Tibial nerve (tissue), 4 donors: ENCODE results near the gene KRTAP1-3. TPM values are rescaled to one million over a fixed set of nuclear protein-coding genes. Genes with fewer than 3 reads are reported as not detected.

Experiments used
- DNase-seq, 2 donors: peaks; one replicate each; pipeline ENCODE4 v3.0.0-alpha.2; 2019; ENCODE audit warnings: low spot score in 2 of 2
- H3K27ac ChIP-seq, 4 donors: fragments of 200-600 bp; sonication (generic) in 3 of 4; one replicate each; pipeline ENCODE4 v1.5.1; 2017 to 2019; ENCODE audit warnings: mild to moderate bottlenecking in 1 of 4
- H3K27me3 ChIP-seq, 2 donors: fragments of 200-600 bp; sonication (generic) in 1 of 2; one replicate each; pipeline versions ENCODE4 v1.5.1 to v1.6.0; 2017 to 2019
- H3K36me3 ChIP-seq, 3 donors: fragments of 200-600 bp; sonication (generic); one replicate each; pipeline ENCODE4 v1.5.1; 2018 to 2019
- H3K4me1 ChIP-seq, 4 donors: fragments of 200-600 bp; sonication (generic) in 3 of 4; one replicate each; pipeline ENCODE4 v1.5.1; 2017 to 2019
- H3K4me3 ChIP-seq, 4 donors: fragments of 200-600 bp; sonication (generic) in 3 of 4; one replicate each; pipeline ENCODE4 v1.5.1; 2017 to 2019; ENCODE audit warnings: mild to moderate bottlenecking in 1 of 4, moderate library complexity in 1 of 4
- H3K9me3 ChIP-seq, 4 donors: fragments of 200-600 bp; sonication (generic) in 3 of 4; one replicate each; pipeline ENCODE4 v1.5.1; 2017 to 2019
- CTCF ChIP-seq, 5 experiments: fragments of 200-600 bp in 3 of 5; fragments of 450-650 bp in 2 of 5; sonication (generic) in 3 of 5; IDR thresholded peaks; one replicate each; pipeline ENCODE4 v1.5.1; 2016 to 2019; ENCODE audit warnings: antibody characterized with exemption in 5 of 5, mild to moderate bottlenecking in 3 of 5, moderate library complexity in 2 of 5
- EP300 ChIP-seq, 2 donors: sonication (generic); formaldehyde crosslinking; IDR thresholded peaks; one replicate each; pipeline ENCODE4 v1.6.1; 2017; ENCODE audit warnings: antibody characterized with exemption in 2 of 2, mild to moderate bottlenecking in 1 of 2
- POLR2A ChIP-seq, 2 donors: fragments of 450-650 bp; IDR thresholded peaks; one replicate each; pipeline ENCODE4 v1.6.1; 2017; ENCODE audit warnings: antibody characterized with exemption in 2 of 2, mild to moderate bottlenecking in 2 of 2, moderate library complexity in 2 of 2
- WGBS, 2 donors: methylation state at CpG; one replicate each; pipeline ENCODE4 v1.1.5; 2018; 5-methylcytosine and 5-hydroxymethylcytosine counted together
- total RNA-seq, 4 donors: library from RNA; depleted of rRNA; stranded (reverse); fragments of >200 nt; gene quantifications; one replicate each; pipeline ENCODE4 v1.1.0, GENCODE V29; 2016

Gene KRTAP1-3
- total RNA-seq, 4 donors from 2014 or later: not detected

GRCh38 chr17:41018541-41018940, 16.1 kb downstream of the KRTAP1-3 start:
- H3K27ac ChIP-seq: no peak overlapping the region
- TF ChIP-seq EP300 (IDR thresholded peaks at IDR 0.05) (no peak), POLR2A (IDR thresholded peaks at IDR 0.05) (no peak), CTCF (IDR thresholded peaks at IDR 0.05) (no peak)
- no peak for DNase-seq
- no peaks in the 10 kb centered on the region for H3K27me3 ChIP-seq
- no peaks in the 10 kb centered on the region for H3K4me1 ChIP-seq
- 56 to 71% methylated on average over 3 of the region's 3 CpGs for WGBS, 2 donors
- no peaks in the 10 kb centered on the region for H3K9me3 ChIP-seq
- H3K4me3 ChIP-seq: no peak overlapping the region
- H3K36me3 ChIP-seq: no peaks in the 10 kb centered on the region

GRCh38 chr17:41016578-41017215, 18.0 kb downstream of the KRTAP1-3 start:
- H3K4me1 ChIP-seq: no peaks in the 10 kb centered on the region
- H3K4me3 ChIP-seq: no peak overlapping the region
- no peaks in the 10 kb centered on the region for H3K9me3 ChIP-seq
- DNase-seq: no peak
- H3K36me3 ChIP-seq: no peaks in the 10 kb centered on the region
- WGBS, 2 donors: 69 to 72% methylated on average over 13 of the region's 13 CpGs
- TF ChIP-seq EP300 (IDR thresholded peaks at IDR 0.05) (no peak), CTCF (IDR thresholded peaks at IDR 0.05) (no peak), POLR2A (IDR thresholded peaks at IDR 0.05) (no peak)
- H3K27ac ChIP-seq: no peak overlapping the region
- H3K27me3 ChIP-seq: no peaks in the 10 kb centered on the region

DNA sequence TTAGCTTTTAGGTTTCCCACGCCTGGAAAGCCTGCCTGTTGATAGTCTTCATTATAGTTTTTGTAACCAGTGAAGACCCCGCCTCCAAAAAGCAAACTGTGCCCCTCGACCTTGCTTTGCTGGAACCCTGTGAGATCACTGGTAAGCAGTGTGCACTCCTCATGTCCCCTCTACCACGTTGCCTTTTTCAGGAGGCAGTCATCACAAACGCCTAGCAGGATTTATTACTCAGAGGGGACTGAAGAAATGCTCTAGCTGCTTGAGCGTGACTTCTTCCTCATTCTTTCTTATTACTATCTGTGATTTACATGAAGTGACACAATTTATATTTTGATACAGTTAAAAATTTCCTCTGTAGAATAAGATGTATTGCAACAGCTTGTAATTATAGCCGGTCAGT, 19.2 kb downstream of the KRTAP1-3 start:
- Histone ChIP-seq H3K27me3 (no peaks in the 10 kb centered on the region), H3K9me3 (no peaks in the 10 kb centered on the region), H3K4me1 (no peaks in the 10 kb centered on the region), H3K4me3 (no peak overlapping the region), H3K36me3 (no peaks in the 10 kb centered on the region), H3K27ac (no peak overlapping the region)
- 70 to 77% methylated on average over 7 of the region's 7 CpGs for WGBS, 2 donors
- TF ChIP-seq CTCF (IDR thresholded peaks at IDR 0.05) (no peak), EP300 (IDR thresholded peaks at IDR 0.05) (no peak), POLR2A (IDR thresholded peaks at IDR 0.05) (no peak)
- no peak for DNase-seq

DNA sequence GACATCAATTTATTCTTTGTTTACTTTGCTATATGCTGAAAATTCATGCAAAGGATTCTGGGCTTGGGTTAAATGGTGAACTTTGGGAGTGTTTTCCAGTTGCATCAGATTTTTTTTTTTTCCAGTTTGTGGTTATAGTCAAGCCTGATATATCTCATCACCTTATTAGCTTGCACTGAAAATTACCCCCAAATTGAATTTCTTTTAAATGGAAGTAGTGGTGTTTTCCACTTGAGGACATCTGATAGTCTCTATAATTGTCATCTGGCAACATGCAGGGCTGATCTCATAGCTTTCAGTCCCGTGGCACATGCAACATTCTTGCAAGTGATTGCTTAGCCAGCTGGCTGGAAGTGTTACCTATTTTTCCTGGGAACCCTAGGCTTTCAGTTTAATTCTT, 21.1 kb downstream of the KRTAP1-3 start:
- no peaks in the 10 kb centered on the region for H3K9me3 ChIP-seq
- DNase-seq: no peak
- WGBS, 2 donors: 14 to 24% methylated on average over 1 of the region's 1 CpG
- no peak overlapping the region for H3K27ac ChIP-seq
- no peak overlapping the region for H3K4me3 ChIP-seq
- H3K4me1 ChIP-seq: no peaks in the 10 kb centered on the region
- no peaks in the 10 kb centered on the region for H3K27me3 ChIP-seq
- H3K36me3 ChIP-seq: no peaks in the 10 kb centered on the region
- TF ChIP-seq POLR2A (IDR thresholded peaks at IDR 0.05) (no peak), CTCF (IDR thresholded peaks at IDR 0.05) (no peak), EP300 (IDR thresholded peaks at IDR 0.05) (no peak)

GRCh38 chr17:41013181-41013580, 21.5 kb downstream of the KRTAP1-3 start:
- Histone ChIP-seq H3K27me3 (no peaks in the 10 kb centered on the region), H3K4me3 (no peak overlapping the region), H3K4me1 (no peaks in the 10 kb centered on the region), H3K27ac (no peak overlapping the region), H3K36me3 (no peaks in the 10 kb centered on the region), H3K9me3 (no peaks in the 10 kb centered on the region)
- TF ChIP-seq POLR2A (IDR thresholded peaks at IDR 0.05): no peak
- TF ChIP-seq CTCF (IDR thresholded peaks at IDR 0.05): no peak
- TF ChIP-seq EP300 (IDR thresholded peaks at IDR 0.05): no peak
- DNase-seq: no peak
- 88 to 92% methylated on average over 3 of the region's 3 CpGs for WGBS, 2 donors
